ENCODE data around the gene PRND. TPM values are rescaled to one million over a fixed set of nuclear protein-coding genes. Genes with fewer than 3 reads are reported as not detected.

The PRND gene, protein sequence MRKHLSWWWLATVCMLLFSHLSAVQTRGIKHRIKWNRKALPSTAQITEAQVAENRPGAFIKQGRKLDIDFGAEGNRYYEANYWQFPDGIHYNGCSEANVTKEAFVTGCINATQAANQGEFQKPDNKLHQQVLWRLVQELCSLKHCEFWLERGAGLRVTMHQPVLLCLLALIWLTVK
- total RNA-seq (1 to 10 TPM in 2 of 4 donors, under 1 TPM in 2; 0.33 to 6.4 (median 3.4) TPM), polyA plus RNA-seq (under 1 TPM in 1 of 3 donors, not detected in 2; 0.04 TPM)

- Histone ChIP-seq H3K27ac (peak within 1 kb of the TSS in 3 of 4 donors; percentile 48 to 79 (median 76)), H3K36me3 (no peaks in the 10 kb centered on the region), H3K4me1 (peaks cover 0 to 30% (median 22%) of the 10 kb centered on the region in 4 donors), H3K9me3 (no peaks in the 10 kb centered on the region), H3K4me3 (no peak within 1 kb of the TSS), H3K27me3 (no peaks in the 10 kb centered on the region)
- 69 to 83% methylated on average over 8 of the region's 8 CpGs for WGBS, 2 donors
- no peak for TF ChIP-seq EP300 (IDR thresholded peaks at IDR 0.05)
- no peak for TF ChIP-seq POLR2A (IDR thresholded peaks at IDR 0.05)
- TF ChIP-seq, protein P1, sequence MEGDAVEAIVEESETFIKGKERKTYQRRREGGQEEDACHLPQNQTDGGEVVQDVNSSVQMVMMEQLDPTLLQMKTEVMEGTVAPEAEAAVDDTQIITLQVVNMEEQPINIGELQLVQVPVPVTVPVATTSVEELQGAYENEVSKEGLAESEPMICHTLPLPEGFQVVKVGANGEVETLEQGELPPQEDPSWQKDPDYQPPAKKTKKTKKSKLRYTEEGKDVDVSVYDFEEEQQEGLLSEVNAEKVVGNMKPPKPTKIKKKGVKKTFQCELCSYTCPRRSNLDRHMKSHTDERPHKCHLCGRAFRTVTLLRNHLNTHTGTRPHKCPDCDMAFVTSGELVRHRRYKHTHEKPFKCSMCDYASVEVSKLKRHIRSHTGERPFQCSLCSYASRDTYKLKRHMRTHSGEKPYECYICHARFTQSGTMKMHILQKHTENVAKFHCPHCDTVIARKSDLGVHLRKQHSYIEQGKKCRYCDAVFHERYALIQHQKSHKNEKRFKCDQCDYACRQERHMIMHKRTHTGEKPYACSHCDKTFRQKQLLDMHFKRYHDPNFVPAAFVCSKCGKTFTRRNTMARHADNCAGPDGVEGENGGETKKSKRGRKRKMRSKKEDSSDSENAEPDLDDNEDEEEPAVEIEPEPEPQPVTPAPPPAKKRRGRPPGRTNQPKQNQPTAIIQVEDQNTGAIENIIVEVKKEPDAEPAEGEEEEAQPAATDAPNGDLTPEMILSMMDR (IDR thresholded peaks at IDR 0.05): no peak
- no peak for TF ChIP-seq POLR2AphosphoS5 (IDR thresholded peaks at IDR 0.05)
- no peak for DNase-seq
- intact Hi-C loops (cut with DNase I): no loop called here
Observed at GRCh38 chr20:4721719-4722118, at the start of gene PRND. Gene PRND, plus strand, starts transcription at chr20:4721909. Its CDS starts 2,643 bp downstream, at chr20:4724552.

- no peaks in the 10 kb centered on the region for H3K9me3 ChIP-seq
- H3K4me1 ChIP-seq: no peaks in the 10 kb centered on the region
- 95% methylated on average over 5 of the region's 5 CpGs for WGBS, 2 donors
- no peak overlapping the region for H3K27ac ChIP-seq
- no peak for DNase-seq
- H3K36me3 ChIP-seq: no peaks in the 10 kb centered on the region
- no peaks in the 10 kb centered on the region for H3K27me3 ChIP-seq
- no peak overlapping the region for H3K4me3 ChIP-seq
- intact Hi-C loops (cut with DNase I): no loop called here
- no peak for TF ChIP-seq EP300 (IDR thresholded peaks at IDR 0.05)
- no peak for TF ChIP-seq POLR2AphosphoS5 (IDR thresholded peaks at IDR 0.05)
- TF ChIP-seq, protein P1 (IDR thresholded peaks at IDR 0.05): no peak
- no peak for TF ChIP-seq POLR2A (IDR thresholded peaks at IDR 0.05)
Observed at GRCh38 chr20:4672948-4673347, 48.8 kb upstream of the PRND start.

DNA sequence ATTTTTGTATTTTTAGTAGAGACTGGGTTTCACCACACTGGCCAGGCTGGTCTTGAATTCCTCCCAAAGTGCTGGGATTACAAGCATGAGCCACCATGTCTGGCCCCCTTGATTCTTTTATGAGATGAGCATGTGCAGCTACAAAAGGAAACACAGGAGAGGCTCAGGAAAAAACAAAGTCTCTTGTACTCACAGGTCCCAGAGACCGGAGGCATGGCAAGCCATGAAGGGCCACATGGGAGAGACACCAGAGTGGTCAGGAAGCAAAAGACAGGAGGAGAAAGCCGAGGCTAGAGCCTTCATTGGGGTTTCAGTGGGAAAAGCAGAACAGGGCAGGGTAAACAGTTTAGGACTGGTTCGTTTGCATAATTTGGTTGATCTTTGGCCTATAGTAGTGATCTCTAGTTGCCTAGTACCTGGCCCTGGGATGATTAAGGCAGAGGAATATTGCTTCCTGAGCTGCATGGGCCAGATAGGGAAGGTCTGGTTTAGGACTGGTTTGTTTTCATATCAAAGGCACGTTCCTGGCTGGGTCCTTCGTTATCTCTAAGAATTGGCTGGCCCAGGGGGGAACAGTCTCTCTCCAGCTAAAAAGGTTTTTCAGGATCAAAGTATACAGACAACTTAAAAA lies 48.2 kb upstream of the PRND start:
- intact Hi-C loops (cut with DNase I): no loop called here
- no peaks in the 10 kb centered on the region for H3K9me3 ChIP-seq
- no peak for DNase-seq
- no peak overlapping the region for H3K27ac ChIP-seq
- H3K36me3 ChIP-seq: no peaks in the 10 kb centered on the region
- no peaks in the 10 kb centered on the region for H3K27me3 ChIP-seq
- no peak overlapping the region for H3K4me3 ChIP-seq
- no peaks in the 10 kb centered on the region for H3K4me1 ChIP-seq
- 30 to 69% methylated on average over 5 of the region's 5 CpGs for WGBS, 2 donors
- no peak for TF ChIP-seq EP300 (IDR thresholded peaks at IDR 0.05)
- no peak for TF ChIP-seq POLR2AphosphoS5 (IDR thresholded peaks at IDR 0.05)
- TF ChIP-seq POLR2A (IDR thresholded peaks at IDR 0.05): no peak
- TF ChIP-seq, protein P1 (IDR thresholded peaks at IDR 0.05): no peak

- H3K27me3 ChIP-seq: no peaks in the 10 kb centered on the region
- no peaks in the 10 kb centered on the region for H3K4me1 ChIP-seq
- intact Hi-C loops (cut with DNase I): no loop called here
- H3K27ac ChIP-seq: no peak overlapping the region
- no peak for TF ChIP-seq POLR2A (IDR thresholded peaks at IDR 0.05)
- TF ChIP-seq, protein P1 (IDR thresholded peaks at IDR 0.05): no peak
- TF ChIP-seq EP300 (IDR thresholded peaks at IDR 0.05): no peak
- no peak for TF ChIP-seq POLR2AphosphoS5 (IDR thresholded peaks at IDR 0.05)
- H3K36me3 ChIP-seq: no peaks in the 10 kb centered on the region
- H3K4me3 ChIP-seq: no peak overlapping the region
- DNase-seq: no peak
- no peaks in the 10 kb centered on the region for H3K9me3 ChIP-seq
Observed at GRCh38 chr20:4674672-4675071, 47.0 kb upstream of the PRND start.
